DMS114 treated with DMSO at 0.1 percent for 48 hours (cell line): ENCODE measurements around the gene PCBP1.
"Not testable (repeated sequence)": the region's sequence is repeated elsewhere in the genome, so short reads cannot be mapped to it uniquely, and the experiment has no call there.

Experiments
- DNase-seq: peaks from one replicate; lab custom pipeline; 2025; ENCODE audit not compliant: unreplicated experiment; lab: John Stamatoyannopoulos, UW

Gene PCBP1

DNA sequence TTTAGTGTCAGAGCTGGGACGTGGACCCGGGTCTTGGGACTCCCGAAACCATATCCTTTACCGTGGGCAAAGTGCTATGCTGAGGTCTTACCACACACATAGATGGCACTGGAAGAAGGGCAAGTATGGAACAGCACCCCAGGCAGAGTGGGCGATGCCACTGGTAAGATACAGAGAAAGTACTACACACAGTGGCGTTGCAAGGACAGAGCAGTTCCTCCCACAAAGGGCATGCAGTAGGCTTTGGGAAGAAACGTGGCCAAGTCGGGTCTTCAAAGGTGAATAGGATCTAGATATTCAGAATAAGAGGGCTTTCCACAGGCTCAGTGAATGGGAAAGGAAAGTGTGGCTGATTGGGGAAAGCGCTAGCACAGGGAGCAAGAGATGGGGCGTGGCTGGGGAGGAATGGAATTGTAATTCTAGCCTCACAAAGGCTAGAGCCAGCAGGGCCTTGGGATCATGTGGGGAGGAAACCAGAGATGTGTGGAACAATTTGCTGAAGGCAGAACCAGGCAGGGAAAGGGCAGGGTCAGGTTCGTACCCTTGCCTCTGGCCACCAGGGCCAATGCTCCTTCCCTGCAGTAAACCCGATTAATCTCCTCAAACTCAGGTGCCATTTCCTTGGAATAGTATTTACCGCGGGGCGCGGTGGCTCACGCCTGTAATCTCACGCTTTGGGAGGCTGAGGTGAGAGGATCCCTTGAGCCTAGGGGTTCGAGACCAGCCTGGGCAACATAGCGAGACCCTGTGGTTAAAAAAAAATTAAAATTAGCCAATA lies 36.0 kb downstream of the PCBP1 start:
- DNase-seq, result peak; percentile 56

GRCh38 chr2:70123829-70124116 lies 36.5 kb downstream of the PCBP1 start:
- no peak for DNase-seq

DNA sequence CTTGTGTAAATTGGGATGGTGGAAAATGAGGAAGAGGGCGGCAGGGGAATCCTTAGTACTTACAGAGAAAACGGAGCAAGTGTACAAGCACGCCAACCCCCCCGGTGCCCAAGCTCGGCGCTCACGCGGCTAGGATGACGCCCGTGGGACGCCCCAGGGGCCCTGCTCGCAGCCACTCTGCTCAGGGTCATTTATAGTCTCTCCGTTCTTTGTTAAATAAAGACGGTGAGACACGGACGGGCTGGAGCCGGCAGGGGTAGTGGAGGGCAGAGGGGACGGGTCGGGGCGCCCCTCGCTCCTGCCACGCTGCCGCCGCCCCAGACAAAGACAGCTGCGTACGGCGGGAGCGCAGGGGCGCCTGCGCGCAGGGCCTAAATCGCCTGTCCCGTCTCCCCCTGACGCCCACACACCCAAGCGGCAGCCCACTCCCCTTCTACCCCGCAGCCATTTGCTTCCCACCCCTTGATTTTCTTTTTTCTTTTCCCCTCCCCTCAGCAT lies 37.8 kb downstream of the PCBP1 start:
- peak; percentile 56 for DNase-seq

DNA sequence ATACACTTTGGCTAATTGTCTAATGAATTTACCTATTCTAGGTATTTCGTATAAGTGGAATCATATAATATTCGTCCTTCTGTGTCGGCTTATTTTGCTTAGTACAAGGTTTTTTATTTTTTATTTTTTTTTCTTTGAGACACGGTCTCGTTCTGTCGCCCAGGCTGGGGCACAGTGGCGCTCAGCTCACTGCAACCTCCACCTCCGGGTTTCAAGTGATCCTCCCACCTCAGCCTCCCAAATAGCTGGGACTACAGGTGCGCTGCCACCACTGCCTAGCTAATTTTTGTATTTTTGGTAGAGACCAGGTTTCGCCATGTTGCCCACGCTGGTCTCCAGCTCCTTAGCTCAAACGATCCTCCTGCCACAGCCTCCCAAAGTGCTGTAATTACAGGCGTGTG lies 38.2 kb downstream of the PCBP1 start:
- no peak for DNase-seq

DNA sequence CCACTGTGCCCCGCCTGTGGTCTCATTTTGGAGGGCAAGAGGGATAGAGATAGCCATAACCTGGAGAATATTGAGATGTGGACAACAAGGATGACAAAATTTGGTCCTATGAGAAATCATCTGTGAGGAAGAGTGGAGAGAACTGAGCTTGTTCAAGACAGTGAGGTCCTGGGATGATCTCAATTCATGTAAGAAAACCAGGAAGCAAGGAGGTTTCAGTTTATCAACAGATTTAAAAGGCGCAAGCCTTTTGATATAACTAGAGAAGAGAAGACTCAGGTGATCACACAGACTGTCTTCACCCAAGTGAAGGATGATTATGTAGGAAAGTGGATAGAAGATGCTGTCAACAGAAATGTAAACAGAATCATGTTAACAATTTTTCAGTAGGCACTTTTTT lies 39.1 kb downstream of the PCBP1 start:
- no peak for DNase-seq

- no peak for DNase-seq
These were observed 40.7 kb downstream of the PCBP1 start for GRCh38 chr2:70128005-70128404.

DNA sequence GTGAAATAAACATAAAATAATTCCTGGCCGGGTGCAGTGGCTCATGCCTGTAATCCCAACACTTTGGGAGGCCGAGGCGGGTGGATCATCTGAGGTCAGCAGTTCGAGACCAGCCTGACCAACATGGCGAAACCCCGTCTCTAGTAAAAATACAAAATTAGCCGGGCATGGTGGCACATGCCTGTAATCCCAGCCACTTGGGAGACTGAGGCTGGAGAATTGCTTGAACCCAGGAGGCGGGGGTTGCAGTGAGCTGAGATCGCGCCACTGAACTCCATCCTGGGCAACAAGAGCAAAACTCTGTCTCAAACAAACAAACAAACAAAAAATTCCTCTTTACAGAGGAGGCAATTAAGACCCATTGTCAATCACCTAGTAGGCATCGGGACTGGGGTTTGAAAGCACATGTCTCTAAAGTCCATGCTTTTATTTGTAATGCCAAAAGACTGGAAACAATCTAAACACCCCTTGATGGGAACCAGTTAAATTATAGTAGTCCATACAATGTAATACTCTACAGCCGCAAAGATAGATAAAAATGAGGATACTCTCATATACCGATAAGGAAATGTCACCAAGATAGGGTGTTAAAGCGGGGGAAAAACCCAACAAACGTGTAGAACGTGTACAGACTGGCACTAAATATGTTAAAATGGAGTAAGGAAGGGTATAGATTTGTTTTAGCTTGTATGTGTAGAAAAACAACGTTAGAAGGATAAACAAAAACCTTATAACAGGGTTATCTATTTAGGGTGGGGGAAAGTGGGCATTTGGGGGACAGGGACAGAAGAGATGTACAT lies 44.3 kb downstream of the PCBP1 start:
- DNase-seq, result not testable (repeated sequence)

GRCh38 chr2:70132244-70133126 lies 45.2 kb downstream of the PCBP1 start:
- DNase-seq, result peak; percentile 65

DNA sequence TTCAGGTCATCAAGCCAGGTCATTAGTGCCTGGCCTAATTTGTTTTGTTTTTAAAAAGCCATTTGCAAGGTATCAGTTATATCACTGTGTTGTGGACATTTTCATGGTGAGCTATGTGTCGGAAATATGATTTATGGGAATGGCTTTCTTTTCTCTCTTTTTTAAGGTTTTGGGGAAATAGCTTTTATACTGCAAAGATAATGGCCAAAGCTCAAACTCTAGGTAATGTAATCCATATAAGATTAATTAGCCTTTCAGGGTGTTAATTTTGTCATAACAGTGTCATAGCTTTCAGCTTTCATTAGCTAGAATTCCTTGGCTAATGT lies 45.8 kb downstream of the PCBP1 start:
- DNase-seq, result no peak

DNA sequence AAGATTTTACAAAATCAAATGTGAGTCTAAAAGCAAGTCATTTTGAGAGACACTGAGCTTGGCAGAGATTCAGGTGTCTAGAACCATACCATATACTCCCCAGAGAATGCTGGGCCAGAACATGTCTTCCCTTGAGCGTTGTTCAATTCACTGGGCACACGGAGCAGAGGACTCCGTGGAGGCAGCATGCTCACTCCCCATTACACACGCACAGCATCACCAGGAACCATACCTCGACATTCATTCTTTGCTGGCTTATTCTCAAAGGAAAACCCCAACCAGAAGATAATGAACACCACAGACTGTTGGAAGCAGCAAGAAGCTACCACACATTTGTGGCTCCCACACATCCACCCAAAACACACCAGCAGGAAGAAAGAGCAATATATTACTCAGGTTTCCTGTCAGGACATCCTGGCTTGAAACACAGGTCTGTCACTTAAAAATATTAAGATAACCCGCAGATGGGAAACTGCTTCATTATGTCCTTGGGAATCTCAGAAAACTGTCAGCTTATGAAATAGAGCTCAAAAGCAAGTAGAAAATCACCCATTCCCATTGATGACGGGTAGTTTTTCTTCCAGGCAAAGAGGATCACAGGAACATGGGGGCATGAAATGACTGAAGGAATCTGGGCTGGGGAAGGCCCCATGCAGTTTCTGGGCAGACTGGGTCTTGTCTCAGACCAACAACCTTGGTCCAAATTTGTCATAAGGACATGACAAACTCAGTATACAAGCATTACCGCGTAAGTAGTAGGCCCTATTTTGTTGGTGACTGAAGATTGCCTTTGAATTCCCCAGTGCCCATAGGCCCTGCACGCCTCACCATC lies 46.4 kb downstream of the PCBP1 start:
- no peak for DNase-seq

DNA sequence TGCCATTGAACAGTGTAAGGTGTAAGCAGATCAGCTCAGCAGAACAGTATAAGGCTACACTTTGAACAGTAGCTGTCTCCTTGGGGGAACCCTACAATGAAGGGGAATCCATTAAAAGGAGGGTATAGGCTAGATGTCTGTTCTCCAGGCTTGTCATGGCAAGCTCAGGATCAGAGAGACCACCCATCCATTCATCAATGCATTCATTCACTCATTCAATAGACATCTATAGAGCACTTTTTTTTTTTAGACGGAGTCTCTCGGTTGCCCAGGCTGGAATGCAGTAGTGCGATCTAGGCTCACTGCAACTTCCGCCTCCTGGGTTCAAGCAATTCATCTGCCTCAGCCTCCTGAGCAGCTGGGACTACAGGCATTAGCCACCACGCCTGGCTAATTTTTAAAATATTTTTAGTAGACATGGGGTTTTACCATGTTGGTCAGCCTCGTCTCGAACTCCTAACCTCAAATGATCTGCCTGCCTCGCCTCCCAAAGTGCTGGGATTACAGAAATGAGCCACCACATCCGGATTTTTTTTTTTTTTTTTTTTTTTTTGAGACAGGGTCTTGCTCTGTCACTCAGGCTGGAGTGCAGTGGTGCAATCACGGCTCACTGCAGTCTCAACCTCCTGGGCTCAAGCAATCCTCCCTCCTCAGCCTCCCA lies 47.2 kb downstream of the PCBP1 start:
- DNase-seq, result not testable (repeated sequence)
